GM18907 (cell line): ENCODE data around the gene FHOD1.

Source experiments
- ATAC-seq: cut with Tn5 transposase; IDR thresholded peaks from one replicate; pipeline ENCODE4 v1.9.1; 2021; ENCODE audit warnings: mild to moderate bottlenecking, moderate library complexity; ENCODE audit not compliant: unreplicated experiment

The FHOD1 gene

GRCh38 chr16:67277999-67278772, 30.9 kb upstream of the FHOD1 start:
- ATAC-seq, result no peak

GRCh38 chr16:67277294-67277998, 30.2 kb upstream of the FHOD1 start:
- ATAC-seq, result no peak

GRCh38 chr16:67275321-67275720, 28.0 kb upstream of the FHOD1 start:
- ATAC-seq, result no peak

GRCh38 chr16:67271446-67271845, 24.2 kb upstream of the FHOD1 start:
- no peak for ATAC-seq

- no peak for ATAC-seq
These were observed 23.7 kb upstream of the FHOD1 start for GRCh38 chr16:67270931-67271338.

- ATAC-seq, result no peak
These were observed 22.5 kb upstream of the FHOD1 start for GRCh38 chr16:67269766-67270165.

- ATAC-seq, result no peak
These were observed 20.9 kb upstream of the FHOD1 start for GRCh38 chr16:67268136-67268579.

GRCh38 chr16:67265834-67266233, 18.6 kb upstream of the FHOD1 start:
- no peak for ATAC-seq

- ATAC-seq, result no peak
These were observed 17.6 kb upstream of the FHOD1 start for GRCh38 chr16:67264866-67265265.

- no peak for ATAC-seq
These were observed 17.0 kb upstream of the FHOD1 start for GRCh38 chr16:67264277-67264676.

GRCh38 chr16:67263201-67263600, 15.9 kb upstream of the FHOD1 start:
- ATAC-seq, result no peak

GRCh38 chr16:67260426-67261063, 13.3 kb upstream of the FHOD1 start:
- ATAC-seq, result no peak

- ATAC-seq, result no peak
These were observed 12.4 kb upstream of the FHOD1 start for GRCh38 chr16:67259705-67260104.

- no peak for ATAC-seq
These were observed 11.0 kb upstream of the FHOD1 start for GRCh38 chr16:67258161-67258835.

GRCh38 chr16:67257486-67258160, 10.3 kb upstream of the FHOD1 start:
- ATAC-seq, result no peak

GRCh38 chr16:67256701-67257230, 9.5 kb upstream of the FHOD1 start:
- ATAC-seq, result no peak

GRCh38 chr16:67255553-67256221, 8.4 kb upstream of the FHOD1 start:
- ATAC-seq, result no peak

GRCh38 chr16:67254801-67255552, 7.7 kb upstream of the FHOD1 start:
- no peak for ATAC-seq
